ENCODE measurements around the gene ALDOB.
A peak's percentile ranks its signal among the peaks of the same experiment; 100 is the strongest.

The ALDOB gene

GRCh38 chr9:101455656-101456240 is 20.2 kb upstream of the ALDOB start:
- no peak for ATAC-seq

- ATAC-seq: no peak
Observed at GRCh38 chr9:101453776-101454570, 18.4 kb upstream of the ALDOB start.

GRCh38 chr9:101451498-101451897 is 15.9 kb upstream of the ALDOB start:
- no peak for ATAC-seq

- ATAC-seq: no peak
Observed at GRCh38 chr9:101450931-101451330, 15.4 kb upstream of the ALDOB start.

- peak; percentile 74 to 89 for ATAC-seq
Observed at GRCh38 chr9:101449071-101449721, 13.6 kb upstream of the ALDOB start.

GRCh38 chr9:101448680-101449070 is 13.1 kb upstream of the ALDOB start:
- no peak for ATAC-seq

- no peak for ATAC-seq
Observed at GRCh38 chr9:101446732-101447131, 11.2 kb upstream of the ALDOB start.

- no peak for ATAC-seq
Observed at GRCh38 chr9:101445353-101446029, 9.9 kb upstream of the ALDOB start.

GRCh38 chr9:101443364-101443771 is 7.8 kb upstream of the ALDOB start:
- ATAC-seq: no peak

- no peak for ATAC-seq
Observed at GRCh38 chr9:101442736-101443135, 7.2 kb upstream of the ALDOB start.

GRCh38 chr9:101442318-101442717 is 6.7 kb upstream of the ALDOB start:
- no peak for ATAC-seq

GRCh38 chr9:101440714-101441230 is 5.2 kb upstream of the ALDOB start:
- ATAC-seq: no peak

GRCh38 chr9:101438523-101438922 is 2.9 kb upstream of the ALDOB start:
- no peak for ATAC-seq

GRCh38 chr9:101437806-101438232 is 2.2 kb upstream of the ALDOB start:
- ATAC-seq: no peak

- no peak for ATAC-seq
Observed at GRCh38 chr9:101434998-101435397, 576 bp downstream of the ALDOB start.

- ATAC-seq: no peak
Observed at GRCh38 chr9:101433229-101433628, 2.3 kb downstream of the ALDOB start.

GRCh38 chr9:101432740-101433139 is 2.8 kb downstream of the ALDOB start:
- ATAC-seq: no peak

GRCh38 chr9:101432171-101432570 is 3.4 kb downstream of the ALDOB start:
- ATAC-seq: no peak

GRCh38 chr9:101429736-101430135 is 5.8 kb downstream of the ALDOB start:
- no peak for ATAC-seq

GRCh38 chr9:101428909-101429308 is 6.7 kb downstream of the ALDOB start:
- ATAC-seq: no peak

GRCh38 chr9:101427957-101428655 is 7.5 kb downstream of the ALDOB start:
- ATAC-seq: no peak

GRCh38 chr9:101427358-101427757 is 8.2 kb downstream of the ALDOB start:
- no peak for ATAC-seq

Measured in activated CD4-positive, CD25-positive, alpha-beta regulatory T cell treated with anti-CD3 and anti-CD28 coated beads, Interleukin-2, amount 50 U/mL, for 24 hours (primary cell).